ENCODE data around the gene EPS8L1. TPM values are rescaled to one million over a fixed set of nuclear protein-coding genes. Genes with fewer than 3 reads are reported as not detected.

EPS8L1 gene
- total and polyA plus RNA-seq, 3 donors from 2014 or later, result 3.4 to 13.3 (median 3.6) TPM

DNA sequence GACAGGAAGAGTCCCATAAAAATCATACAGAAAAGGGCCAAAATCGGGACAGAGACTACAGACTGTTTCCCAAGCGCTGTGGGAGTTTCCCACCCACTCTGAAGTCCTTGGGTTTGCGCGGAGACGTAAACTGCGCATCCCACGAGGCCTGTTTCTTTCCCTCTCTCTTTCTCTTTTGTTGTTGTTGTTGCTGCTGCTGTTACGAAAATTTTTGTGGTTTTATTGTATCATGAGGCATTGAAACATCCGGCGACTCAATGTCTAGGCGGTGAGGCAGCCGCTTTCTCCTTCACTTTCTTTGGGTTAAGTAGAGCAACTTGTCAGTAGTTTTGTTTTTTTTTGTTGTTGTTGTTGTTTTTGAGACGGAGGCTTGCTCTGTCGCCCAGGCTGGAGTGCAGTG, 43.4 kb downstream of the EPS8L1 start:
- H3K27ac ChIP-seq, result no peak overlapping the region

DNA sequence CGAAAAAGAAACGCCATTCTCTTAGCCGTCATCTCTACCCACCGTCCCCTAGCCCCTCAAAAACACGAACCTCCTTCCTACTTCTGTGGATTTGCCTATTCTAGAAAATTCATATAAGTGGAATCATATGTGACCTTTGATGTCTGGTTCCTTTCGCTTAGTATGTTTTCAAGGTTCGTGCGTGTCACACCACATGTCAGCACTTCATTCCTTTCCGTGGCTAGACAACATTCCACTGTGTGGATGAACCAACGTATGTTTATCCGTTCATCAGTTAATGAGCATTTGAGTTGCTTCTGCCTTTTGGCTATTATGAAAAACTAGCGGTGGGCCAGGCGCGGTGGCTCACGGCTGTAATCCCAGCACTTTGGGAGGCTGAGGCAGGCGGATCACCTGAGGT, 55.8 kb downstream of the EPS8L1 start:
- intact Hi-C loops (cut with DNase I; ENCODE audit: low total_unique reads), result no loop called here
- Histone ChIP-seq H3K27me3 (no peaks in the 10 kb centered on the region), H3K36me3 (ENCODE audit: low read depth, missing control alignments) (no peaks in the 10 kb centered on the region), H3K4me1 (no peaks in the 10 kb centered on the region), H3K4me3 (no peak overlapping the region), H3K9me3 (no peaks in the 10 kb centered on the region), H3K27ac (no peak overlapping the region)
- DNase-seq, result no peak
- 86 to 89% methylated on average over 16 of the region's 16 CpGs for WGBS, 2 donors
- TF ChIP-seq, protein P1, sequence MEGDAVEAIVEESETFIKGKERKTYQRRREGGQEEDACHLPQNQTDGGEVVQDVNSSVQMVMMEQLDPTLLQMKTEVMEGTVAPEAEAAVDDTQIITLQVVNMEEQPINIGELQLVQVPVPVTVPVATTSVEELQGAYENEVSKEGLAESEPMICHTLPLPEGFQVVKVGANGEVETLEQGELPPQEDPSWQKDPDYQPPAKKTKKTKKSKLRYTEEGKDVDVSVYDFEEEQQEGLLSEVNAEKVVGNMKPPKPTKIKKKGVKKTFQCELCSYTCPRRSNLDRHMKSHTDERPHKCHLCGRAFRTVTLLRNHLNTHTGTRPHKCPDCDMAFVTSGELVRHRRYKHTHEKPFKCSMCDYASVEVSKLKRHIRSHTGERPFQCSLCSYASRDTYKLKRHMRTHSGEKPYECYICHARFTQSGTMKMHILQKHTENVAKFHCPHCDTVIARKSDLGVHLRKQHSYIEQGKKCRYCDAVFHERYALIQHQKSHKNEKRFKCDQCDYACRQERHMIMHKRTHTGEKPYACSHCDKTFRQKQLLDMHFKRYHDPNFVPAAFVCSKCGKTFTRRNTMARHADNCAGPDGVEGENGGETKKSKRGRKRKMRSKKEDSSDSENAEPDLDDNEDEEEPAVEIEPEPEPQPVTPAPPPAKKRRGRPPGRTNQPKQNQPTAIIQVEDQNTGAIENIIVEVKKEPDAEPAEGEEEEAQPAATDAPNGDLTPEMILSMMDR (IDR thresholded peaks at IDR 0.05), result no peak
- no peak for TF ChIP-seq POLR2A (IDR thresholded peaks at IDR 0.05)

More for the DNA sequence above, 43.4 kb downstream of the EPS8L1 start:
- no peak for TF ChIP-seq POLR2A (IDR thresholded peaks at IDR 0.05)
- TF ChIP-seq, protein P1 (IDR thresholded peaks at IDR 0.05), result no peak
- no peaks in the 10 kb centered on the region for H3K9me3 ChIP-seq
- peaks cover 19% of the 10 kb centered on the region for H3K4me1 ChIP-seq
- DNase-seq, result no peak
- intact Hi-C loops (cut with DNase I; ENCODE audit: low total_unique reads), result no loop called here
- H3K4me3 ChIP-seq, result peak overlapping the region in 1 of 2 donors; percentile 67
- no peaks in the 10 kb centered on the region for H3K36me3 ChIP-seq (ENCODE audit: low read depth, missing control alignments)
- 47 to 63% methylated on average over 14 of the region's 14 CpGs for whole genome bisulfite sequencing, 2 donors
- no peaks in the 10 kb centered on the region for H3K27me3 ChIP-seq

DNA sequence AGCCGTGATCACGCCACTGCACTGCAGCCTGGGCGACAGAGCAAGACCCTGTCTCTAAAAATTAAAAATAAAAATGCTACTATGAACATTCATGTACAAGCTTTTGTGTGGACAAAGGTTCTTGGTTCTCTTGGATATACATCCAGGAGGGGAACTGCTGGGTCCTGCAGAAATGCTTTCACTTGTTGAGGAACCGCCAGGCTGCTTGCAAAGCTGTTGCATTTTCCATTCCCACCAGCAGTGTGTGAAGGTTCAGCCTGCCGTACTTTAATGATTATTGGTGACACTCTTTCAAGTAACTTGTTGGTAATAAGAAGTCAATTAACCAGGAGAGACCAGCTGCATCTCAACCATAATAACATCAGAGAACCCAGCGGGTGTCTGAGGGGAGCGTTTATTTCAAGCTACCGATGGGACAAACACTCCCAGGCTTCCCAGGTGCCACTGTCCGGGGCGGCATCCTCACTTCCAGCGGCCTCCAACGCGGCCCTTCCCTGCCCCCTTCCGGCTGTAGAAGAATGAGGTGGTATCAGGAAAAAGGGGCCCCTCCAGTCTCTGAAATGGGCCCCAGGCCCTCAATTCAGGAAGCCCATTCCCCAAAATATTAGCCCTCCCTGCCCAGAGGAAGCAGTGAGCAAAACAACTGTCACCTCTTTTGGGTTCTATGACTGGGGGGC, 56.9 kb downstream of the EPS8L1 start:
- no peaks in the 10 kb centered on the region for H3K27me3 ChIP-seq
- TF ChIP-seq, protein P1 (IDR thresholded peaks at IDR 0.05), result no peak
- TF ChIP-seq POLR2A (IDR thresholded peaks at IDR 0.05), result no peak
- no peaks in the 10 kb centered on the region for H3K36me3 ChIP-seq (ENCODE audit: low read depth, missing control alignments)
- H3K9me3 ChIP-seq, result no peaks in the 10 kb centered on the region
- H3K27ac ChIP-seq, result no peak overlapping the region
- H3K4me3 ChIP-seq, result no peak overlapping the region
- intact Hi-C loops (cut with DNase I; ENCODE audit: low total_unique reads), result no loop called here
- no peak for DNase-seq
- WGBS, 2 donors, result 62 to 80% methylated on average over 14 of the region's 14 CpGs
- H3K4me1 ChIP-seq, result no peaks in the 10 kb centered on the region

GRCh38 chr19:55133639-55134444, 58.2 kb downstream of the EPS8L1 start:
- intact Hi-C loops (cut with DNase I; ENCODE audit: low total_unique reads), result no loop called here
- Histone ChIP-seq H3K27me3 (no peaks in the 10 kb centered on the region), H3K27ac (no peak overlapping the region), H3K9me3 (no peaks in the 10 kb centered on the region), H3K4me3 (no peak overlapping the region), H3K36me3 (ENCODE audit: low read depth, missing control alignments) (no peaks in the 10 kb centered on the region), H3K4me1 (no peaks in the 10 kb centered on the region)
- WGBS, 2 donors, result 78 to 82% methylated on average over 18 to 25 of the region's 25 CpGs
- TF ChIP-seq, protein P1 (IDR thresholded peaks at IDR 0.05), result no peak
- TF ChIP-seq POLR2A (IDR thresholded peaks at IDR 0.05), result no peak
- no peak for DNase-seq
